Tibial nerve (tissue), 4 donors: ENCODE data around the gene ACOT4. TPM values are rescaled to one million over a fixed set of nuclear protein-coding genes. Genes with fewer than 3 reads are reported as not detected.
A peak's percentile ranks its signal among the peaks of the same experiment; 100 is the strongest.
"Not testable (repeated sequence)": the region's sequence is repeated elsewhere in the genome, so short reads cannot be mapped to it uniquely, and the experiment has no call there.

Experiments
- DNase-seq, 2 donors: peaks; one replicate each; pipeline ENCODE4 v3.0.0-alpha.2; 2019; ENCODE audit warnings: low spot score in 2 of 2
- H3K27ac ChIP-seq, 4 donors: fragments of 200-600 bp; sonication (generic) in 3 of 4; one replicate each; pipeline ENCODE4 v1.5.1; 2017 to 2019; ENCODE audit warnings: mild to moderate bottlenecking in 1 of 4
- H3K27me3 ChIP-seq, 2 donors: fragments of 200-600 bp; sonication (generic) in 1 of 2; one replicate each; pipeline versions ENCODE4 v1.5.1 to v1.6.0; 2017 to 2019
- H3K36me3 ChIP-seq, 3 donors: fragments of 200-600 bp; sonication (generic); one replicate each; pipeline ENCODE4 v1.5.1; 2018 to 2019
- H3K4me1 ChIP-seq, 4 donors: fragments of 200-600 bp; sonication (generic) in 3 of 4; one replicate each; pipeline ENCODE4 v1.5.1; 2017 to 2019
- H3K4me3 ChIP-seq, 4 donors: fragments of 200-600 bp; sonication (generic) in 3 of 4; one replicate each; pipeline ENCODE4 v1.5.1; 2017 to 2019; ENCODE audit warnings: mild to moderate bottlenecking in 1 of 4, moderate library complexity in 1 of 4
- H3K9me3 ChIP-seq, 4 donors: fragments of 200-600 bp; sonication (generic) in 3 of 4; one replicate each; pipeline ENCODE4 v1.5.1; 2017 to 2019
- EP300 ChIP-seq, 2 donors: sonication (generic); formaldehyde crosslinking; IDR thresholded peaks; one replicate each; pipeline ENCODE4 v1.6.1; 2017; ENCODE audit warnings: antibody characterized with exemption in 2 of 2, mild to moderate bottlenecking in 1 of 2
- POLR2A ChIP-seq, 2 donors: fragments of 450-650 bp; IDR thresholded peaks; one replicate each; pipeline ENCODE4 v1.6.1; 2017; ENCODE audit warnings: antibody characterized with exemption in 2 of 2, mild to moderate bottlenecking in 2 of 2, moderate library complexity in 2 of 2
- WGBS, 2 donors: methylation state at CpG; one replicate each; pipeline ENCODE4 v1.1.5; 2018; 5-methylcytosine and 5-hydroxymethylcytosine counted together
- total RNA-seq, 4 donors: library from RNA; depleted of rRNA; stranded (reverse); fragments of >200 nt; gene quantifications; one replicate each; pipeline ENCODE4 v1.1.0, GENCODE V29; 2016
- TF ChIP-seq, protein P1 (sequence below), 5 experiments: fragments of 200-600 bp in 3 of 5; fragments of 450-650 bp in 2 of 5; sonication (generic) in 3 of 5; IDR thresholded peaks; one replicate each; pipeline ENCODE4 v1.5.1; 2016 to 2019; ENCODE audit warnings: antibody characterized with exemption in 5 of 5, mild to moderate bottlenecking in 3 of 5, moderate library complexity in 2 of 5

ACOT4 gene, protein sequence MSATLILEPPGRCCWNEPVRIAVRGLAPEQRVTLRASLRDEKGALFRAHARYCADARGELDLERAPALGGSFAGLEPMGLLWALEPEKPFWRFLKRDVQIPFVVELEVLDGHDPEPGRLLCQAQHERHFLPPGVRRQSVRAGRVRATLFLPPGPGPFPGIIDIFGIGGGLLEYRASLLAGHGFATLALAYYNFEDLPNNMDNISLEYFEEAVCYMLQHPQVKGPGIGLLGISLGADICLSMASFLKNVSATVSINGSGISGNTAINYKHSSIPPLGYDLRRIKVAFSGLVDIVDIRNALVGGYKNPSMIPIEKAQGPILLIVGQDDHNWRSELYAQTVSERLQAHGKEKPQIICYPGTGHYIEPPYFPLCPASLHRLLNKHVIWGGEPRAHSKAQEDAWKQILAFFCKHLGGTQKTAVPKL
- total RNA-seq, result 1 to 10 TPM in 2 of 4 donors, under 1 TPM in 2; 0.20 to 3.3 (median 1.6) TPM

GRCh38 chr14:73591690-73592449 is at the start of gene ACOT4:
ACOT4 (plus strand) TSS chr14:73591873; CDS start chr14:73591960, 87 bp downstream.
- peaks cover 0 to 11% (median 0%) of the 10 kb centered on the region in 4 donors for H3K4me1 ChIP-seq
- DNase-seq, result no peak
- H3K27me3 ChIP-seq, result no peaks in the 10 kb centered on the region
- H3K27ac ChIP-seq, result peak within 1 kb of the TSS in 1 of 4 donors; percentile 71
- peak within 1 kb of the TSS; percentile 33 to 60 (median 48) for H3K4me3 ChIP-seq
- no peaks in the 10 kb centered on the region for H3K9me3 ChIP-seq
- TF ChIP-seq EP300 (IDR thresholded peaks at IDR 0.05), result no peak
- TF ChIP-seq POLR2A (IDR thresholded peaks at IDR 0.05), result no peak
- TF ChIP-seq, protein P1, sequence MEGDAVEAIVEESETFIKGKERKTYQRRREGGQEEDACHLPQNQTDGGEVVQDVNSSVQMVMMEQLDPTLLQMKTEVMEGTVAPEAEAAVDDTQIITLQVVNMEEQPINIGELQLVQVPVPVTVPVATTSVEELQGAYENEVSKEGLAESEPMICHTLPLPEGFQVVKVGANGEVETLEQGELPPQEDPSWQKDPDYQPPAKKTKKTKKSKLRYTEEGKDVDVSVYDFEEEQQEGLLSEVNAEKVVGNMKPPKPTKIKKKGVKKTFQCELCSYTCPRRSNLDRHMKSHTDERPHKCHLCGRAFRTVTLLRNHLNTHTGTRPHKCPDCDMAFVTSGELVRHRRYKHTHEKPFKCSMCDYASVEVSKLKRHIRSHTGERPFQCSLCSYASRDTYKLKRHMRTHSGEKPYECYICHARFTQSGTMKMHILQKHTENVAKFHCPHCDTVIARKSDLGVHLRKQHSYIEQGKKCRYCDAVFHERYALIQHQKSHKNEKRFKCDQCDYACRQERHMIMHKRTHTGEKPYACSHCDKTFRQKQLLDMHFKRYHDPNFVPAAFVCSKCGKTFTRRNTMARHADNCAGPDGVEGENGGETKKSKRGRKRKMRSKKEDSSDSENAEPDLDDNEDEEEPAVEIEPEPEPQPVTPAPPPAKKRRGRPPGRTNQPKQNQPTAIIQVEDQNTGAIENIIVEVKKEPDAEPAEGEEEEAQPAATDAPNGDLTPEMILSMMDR (IDR thresholded peaks at IDR 0.05), result peak in 2 of 5 experiments; percentile 9 to 31
- H3K36me3 ChIP-seq, result no peaks in the 10 kb centered on the region
- WGBS, 2 donors, result 4 to 8% methylated on average over 33 to 77 of the region's 89 CpGs

DNA sequence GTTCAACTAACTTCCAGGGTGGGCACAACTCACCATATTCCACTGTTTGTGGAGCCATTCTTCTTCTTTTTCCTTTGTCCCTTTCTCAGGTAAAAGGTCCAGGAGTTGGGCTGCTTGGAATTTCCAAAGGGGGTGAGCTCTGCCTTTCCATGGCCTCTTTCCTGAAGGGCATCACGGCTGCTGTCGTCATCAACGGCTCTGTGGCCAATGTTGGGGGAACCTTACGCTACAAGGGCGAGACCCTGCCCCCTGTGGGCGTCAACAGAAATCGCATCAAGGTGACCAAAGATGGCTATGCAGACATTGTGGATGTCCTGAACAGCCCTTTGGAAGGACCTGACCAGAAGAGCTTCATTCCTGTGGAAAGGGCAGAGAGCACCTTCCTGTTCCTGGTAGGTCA is 48.7 kb upstream of the ACOT4 start:
- H3K27me3 ChIP-seq, H3K4me1 ChIP-seq, H3K27ac ChIP-seq, H3K4me3 ChIP-seq, DNase-seq, H3K36me3 ChIP-seq, H3K9me3 ChIP-seq: not testable (repeated sequence)
- WGBS, 2 donors, result no CpG with 5 or more reads among the region's 7 CpGs

GRCh38 chr14:73545353-73545752 is 46.3 kb upstream of the ACOT4 start:
- not testable (repeated sequence) for DNase-seq, H3K4me1 ChIP-seq, H3K36me3 ChIP-seq, H3K9me3 ChIP-seq, H3K4me3 ChIP-seq, H3K27ac ChIP-seq, H3K27me3 ChIP-seq
- 100% methylated on average over 1 of the region's 1 CpG; no CpG with 5 or more reads in 1 of the 2 donors for WGBS, 2 donors

DNA sequence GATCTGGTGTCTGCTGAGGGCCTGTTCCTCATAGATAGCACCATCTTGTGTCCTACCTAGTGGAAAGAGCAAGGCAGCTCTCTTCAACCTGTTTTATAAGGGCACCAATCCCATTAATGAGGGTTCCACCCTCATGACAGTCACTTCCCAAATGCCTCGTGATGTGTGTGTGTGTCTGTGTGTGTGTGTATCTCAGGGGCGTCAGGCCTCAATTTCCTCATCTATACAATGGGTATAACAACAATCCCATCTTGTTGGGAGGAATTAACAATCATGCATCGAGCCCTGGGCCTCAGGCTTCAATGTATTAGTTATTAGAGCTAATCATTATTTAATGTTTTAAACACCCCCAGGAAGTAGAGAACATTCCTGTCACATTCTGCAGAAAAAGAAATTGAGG is 42.6 kb upstream of the ACOT4 start:
- not testable (repeated sequence) for H3K36me3 ChIP-seq, H3K27ac ChIP-seq, H3K27me3 ChIP-seq, H3K4me3 ChIP-seq, DNase-seq, H3K9me3 ChIP-seq, H3K4me1 ChIP-seq
- WGBS, 2 donors, result 94% methylated on average over 2 of the region's 3 CpGs; no CpG with 5 or more reads in 1 of the 2 donors

GRCh38 chr14:73549889-73550524 is 41.7 kb upstream of the ACOT4 start:
- H3K27ac ChIP-seq, H3K4me1 ChIP-seq, H3K9me3 ChIP-seq, H3K4me3 ChIP-seq, DNase-seq, H3K27me3 ChIP-seq, H3K36me3 ChIP-seq: not testable (repeated sequence)
- 95 to 98% methylated on average over 4 to 5 of the region's 6 CpGs for WGBS, 2 donors

DNA sequence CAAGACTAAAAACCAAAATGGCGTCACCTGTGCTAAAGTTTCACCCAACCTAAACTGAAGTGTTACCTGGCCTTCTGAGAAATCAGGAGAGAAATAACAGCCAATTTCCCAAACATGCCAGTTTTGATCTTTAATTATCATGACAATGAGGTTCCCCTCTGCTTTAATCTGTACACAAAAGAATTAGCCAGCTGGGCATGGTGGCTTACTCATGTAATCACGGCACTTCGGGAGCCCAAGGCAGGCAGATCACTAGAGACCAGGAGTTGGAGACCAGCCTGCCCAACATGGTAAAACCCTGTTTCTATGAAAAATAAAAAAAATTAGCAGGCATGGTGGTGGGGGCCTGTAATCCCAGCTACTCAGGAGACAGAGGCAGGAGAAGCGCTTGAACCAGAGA is 37.8 kb upstream of the ACOT4 start:
- no peaks in the 10 kb centered on the region for H3K36me3 ChIP-seq
- no peak overlapping the region for H3K27ac ChIP-seq
- H3K4me1 ChIP-seq, result no peaks in the 10 kb centered on the region
- no peaks in the 10 kb centered on the region for H3K27me3 ChIP-seq
- WGBS, 2 donors, result 95% methylated on average over 4 of the region's 4 CpGs
- no peaks in the 10 kb centered on the region for H3K9me3 ChIP-seq
- DNase-seq, result no peak
- TF ChIP-seq POLR2A (IDR thresholded peaks at IDR 0.05), result no peak
- TF ChIP-seq, protein P1 (IDR thresholded peaks at IDR 0.05), result no peak
- no peak for TF ChIP-seq EP300 (IDR thresholded peaks at IDR 0.05)
- H3K4me3 ChIP-seq, result no peak overlapping the region

- 59 to 69% methylated on average over 2 of the region's 2 CpGs for WGBS, 2 donors
- H3K36me3 ChIP-seq, H3K27me3 ChIP-seq: not testable (repeated sequence)
Observed at GRCh38 chr14:73557201-73557600, 34.5 kb upstream of the ACOT4 start.

GRCh38 chr14:73558238-73558637 is 33.4 kb upstream of the ACOT4 start:
- not testable (repeated sequence) for DNase-seq, H3K36me3 ChIP-seq, H3K27me3 ChIP-seq, H3K4me3 ChIP-seq, H3K27ac ChIP-seq, H3K9me3 ChIP-seq, H3K4me1 ChIP-seq
- WGBS, 2 donors, result 98% methylated on average over 2 of the region's 2 CpGs; no CpG with 5 or more reads in 1 of the 2 donors

More at GRCh38 chr14:73557201-73557600, 34.5 kb upstream of the ACOT4 start:
- DNase-seq, H3K4me3 ChIP-seq, H3K9me3 ChIP-seq, H3K27ac ChIP-seq, H3K4me1 ChIP-seq: not testable (repeated sequence)

DNA sequence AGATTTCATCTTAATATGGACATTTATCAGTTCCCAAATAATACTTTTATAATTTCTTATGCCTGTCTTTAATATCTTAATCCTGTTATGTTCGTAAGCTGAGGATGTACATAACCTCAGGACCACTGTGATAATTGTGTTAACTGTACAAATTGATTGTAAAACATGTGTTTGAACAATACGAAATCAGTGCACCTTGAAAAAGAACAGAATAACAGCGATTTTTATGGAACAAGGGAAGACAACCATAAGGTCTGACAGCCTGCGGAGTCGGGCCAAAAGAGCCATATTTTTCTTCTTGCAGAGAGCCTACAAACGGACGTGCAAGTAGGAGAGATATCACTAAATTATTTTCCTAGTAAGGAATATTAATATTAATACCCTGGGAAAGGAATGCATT is 29.4 kb upstream of the ACOT4 start:
- H3K4me3 ChIP-seq, H3K4me1 ChIP-seq: not testable (repeated sequence)
- WGBS, 2 donors, result 94 to 98% methylated on average over 7 of the region's 7 CpGs

GRCh38 chr14:73562696-73563095 is 29.0 kb upstream of the ACOT4 start:
- 94 to 98% methylated on average over 6 of the region's 6 CpGs for WGBS, 2 donors
- H3K36me3 ChIP-seq, H3K4me1 ChIP-seq, DNase-seq, H3K27me3 ChIP-seq, H3K9me3 ChIP-seq, H3K27ac ChIP-seq, H3K4me3 ChIP-seq: not testable (repeated sequence)

More for the DNA sequence above, 29.4 kb upstream of the ACOT4 start:
- not testable (repeated sequence) for DNase-seq, H3K36me3 ChIP-seq, H3K9me3 ChIP-seq, H3K27ac ChIP-seq, H3K27me3 ChIP-seq
